ENCODE measurements around the gene MUSTN1. TPM values are rescaled to one million over a fixed set of nuclear protein-coding genes. Genes with fewer than 3 reads are reported as not detected.

Gene MUSTN1
- total RNA-seq, 1 donor from 2014 or later: 15.9 TPM

DNA sequence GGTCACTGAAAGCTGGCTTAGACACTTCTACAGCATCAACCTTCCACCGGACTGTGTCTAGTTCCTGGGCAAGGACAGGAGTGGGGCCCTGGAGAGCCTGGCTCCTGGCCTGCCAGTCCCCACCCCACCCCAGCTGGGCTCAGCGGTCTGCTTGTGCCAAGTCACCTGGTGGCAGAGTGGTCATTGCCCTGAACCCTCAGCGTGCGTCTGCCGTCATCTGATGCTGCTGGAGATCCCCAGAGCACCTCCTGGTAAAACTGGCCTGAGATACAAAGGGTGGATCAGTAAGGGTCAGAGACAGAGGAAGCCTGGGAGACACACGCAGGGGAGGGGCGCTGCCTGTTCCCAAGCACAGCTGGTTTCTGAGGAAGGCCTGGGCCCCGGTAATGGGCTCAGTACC lies 21.0 kb downstream of the MUSTN1 start:
- DNase-seq (ENCODE audit: low spot score): no peak
- intact Hi-C loops (cut with DNase I): no loop called here

DNA sequence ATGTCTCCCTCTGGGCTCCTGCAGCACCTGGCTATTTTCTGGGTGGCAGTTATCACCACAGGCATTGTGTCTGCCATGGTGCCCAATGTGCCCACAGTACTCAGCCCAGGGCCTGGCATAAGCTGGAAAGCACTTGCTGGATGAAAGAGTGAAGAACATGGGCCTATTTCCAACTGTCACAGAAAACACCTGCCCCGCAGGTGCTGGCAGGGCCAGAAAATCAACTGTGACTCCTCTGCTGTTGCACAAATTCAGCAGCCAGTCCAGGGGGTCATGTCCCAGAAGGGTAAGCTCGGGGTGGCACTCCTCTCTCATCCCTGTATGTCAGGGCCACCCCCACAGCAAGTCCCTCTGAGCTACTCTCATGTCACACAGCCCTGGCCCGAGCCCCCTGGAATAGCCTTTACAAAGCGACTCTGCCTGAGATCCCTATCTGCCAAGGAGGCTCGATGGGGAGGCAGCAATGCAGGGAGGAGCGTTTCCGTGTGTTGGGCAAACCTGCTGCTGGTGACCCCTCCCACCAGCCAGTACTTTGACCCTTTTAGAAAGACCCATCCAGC lies 23.3 kb downstream of the MUSTN1 start:
- intact Hi-C loops (cut with DNase I): no loop called here
- DNase-seq (ENCODE audit: low spot score): no peak

DNA sequence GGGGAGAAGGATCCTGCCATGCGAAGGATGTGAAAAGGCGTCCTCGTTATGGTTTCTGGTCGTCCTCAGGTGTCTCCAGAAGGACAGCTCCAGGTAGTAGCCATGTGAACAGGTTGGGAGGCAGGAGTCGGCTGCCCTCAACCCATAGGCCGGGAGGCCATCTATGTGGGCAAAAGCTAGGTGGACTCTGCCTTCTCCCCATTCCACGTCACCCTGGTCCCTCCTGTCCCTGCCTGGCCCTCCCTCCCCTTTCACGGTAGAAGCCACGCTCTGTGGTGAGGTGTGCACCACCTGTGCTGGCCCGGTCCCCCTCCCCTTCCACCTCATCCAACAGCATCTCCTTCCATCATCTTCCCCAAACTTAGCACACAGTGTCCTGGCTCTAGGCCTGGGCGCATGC lies 23.9 kb downstream of the MUSTN1 start:
- intact Hi-C loops (cut with DNase I): no loop called here

DNA sequence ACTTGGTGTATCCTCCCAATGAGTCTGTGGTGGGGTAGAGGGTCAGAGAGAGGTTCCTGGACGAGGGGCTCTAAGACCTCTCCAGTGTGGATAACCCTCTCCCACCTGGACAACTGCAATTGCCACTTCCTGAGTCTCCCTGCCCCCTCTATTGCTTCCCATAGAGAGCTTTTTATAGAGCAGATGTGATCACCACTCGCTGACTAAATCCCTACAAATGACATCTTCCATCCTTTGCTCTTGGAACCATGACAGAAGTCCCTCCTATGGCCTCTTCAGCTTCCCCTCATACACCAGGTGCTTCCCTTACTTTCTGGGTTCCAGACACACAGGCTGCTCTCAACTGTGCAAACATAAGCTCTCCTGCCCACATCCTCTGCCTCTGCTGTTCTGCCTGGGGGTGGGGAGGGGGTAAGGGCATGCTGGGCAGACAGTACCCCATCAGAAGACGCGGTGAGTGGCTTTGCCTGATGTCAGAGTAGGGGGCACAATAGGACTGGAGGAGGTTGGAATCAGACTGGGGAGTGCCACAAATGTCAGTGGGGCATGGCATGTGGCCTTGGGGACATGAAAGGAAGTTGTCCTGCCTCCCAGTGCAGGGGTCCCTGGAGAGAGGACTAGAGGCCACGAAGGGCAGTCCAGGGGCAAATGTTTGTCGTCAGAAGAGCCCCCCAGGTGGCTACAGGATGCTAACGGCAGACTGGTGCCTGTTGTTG lies 25.0 kb downstream of the MUSTN1 start:
- no peak for DNase-seq (ENCODE audit: low spot score)

More for the DNA sequence above, 23.9 kb downstream of the MUSTN1 start:
- DNase-seq (ENCODE audit: low spot score): no peak

DNA sequence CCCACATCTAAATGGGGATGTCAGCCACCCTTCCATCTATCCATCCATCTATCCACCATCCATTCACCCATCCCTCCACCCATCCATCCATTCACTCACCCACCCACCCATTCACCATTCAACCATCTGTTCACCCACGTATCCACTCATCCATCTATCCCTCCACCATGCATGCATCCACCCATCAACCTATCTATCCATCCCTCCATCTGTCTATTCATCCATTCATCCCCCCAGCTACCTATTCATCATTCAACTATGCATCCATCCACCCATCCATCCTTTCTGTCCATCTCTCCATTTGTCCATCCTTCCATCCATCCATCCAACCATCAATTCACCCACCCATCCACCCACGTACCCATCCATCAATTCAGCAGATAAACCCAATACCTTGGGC lies 25.7 kb downstream of the MUSTN1 start:
- DNase-seq (ENCODE audit: low spot score): no peak
- intact Hi-C loops (cut with DNase I): no loop called here

More for the DNA sequence above, 25.0 kb downstream of the MUSTN1 start:
- intact Hi-C loops (cut with DNase I): no loop called here

DNA sequence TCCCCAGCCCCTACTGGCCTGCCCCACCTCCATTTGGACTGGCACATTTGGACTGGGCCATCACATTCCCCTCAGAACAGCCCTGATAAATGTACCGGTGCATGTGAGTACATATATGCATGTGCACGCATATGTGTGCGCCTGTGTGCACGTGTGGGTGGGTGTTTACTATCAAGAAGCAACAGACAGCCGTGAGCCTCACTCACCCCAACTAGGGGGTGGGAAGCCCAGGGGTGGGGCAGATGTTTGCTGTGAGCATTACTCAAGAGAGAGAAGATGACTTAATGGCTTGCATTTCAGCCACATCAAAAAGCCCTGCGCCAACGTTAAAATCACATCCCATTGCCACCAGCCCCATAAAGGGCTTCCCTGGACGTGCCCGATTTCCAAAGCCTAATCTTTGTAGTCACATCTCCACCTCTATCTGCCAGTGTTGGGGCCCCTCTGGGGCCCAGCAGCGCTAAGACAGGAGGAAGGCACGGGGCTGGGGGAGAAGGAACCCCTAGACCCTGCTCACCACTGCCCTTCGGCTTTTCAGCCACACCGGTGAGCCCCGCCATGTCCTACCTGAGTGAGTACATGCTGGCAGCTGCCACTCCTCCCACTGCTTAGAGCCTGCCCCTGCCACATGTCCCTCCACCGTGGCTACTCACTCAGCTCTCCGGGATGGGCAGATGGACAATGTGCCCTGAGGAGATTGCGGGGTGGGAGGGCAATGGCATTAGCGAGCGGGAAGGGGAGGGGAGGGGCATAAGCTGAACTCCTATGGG lies 29.4 kb downstream of the MUSTN1 start:
- intact Hi-C loops (cut with DNase I): no loop called here
- DNase-seq (ENCODE audit: low spot score): no peak

DNA sequence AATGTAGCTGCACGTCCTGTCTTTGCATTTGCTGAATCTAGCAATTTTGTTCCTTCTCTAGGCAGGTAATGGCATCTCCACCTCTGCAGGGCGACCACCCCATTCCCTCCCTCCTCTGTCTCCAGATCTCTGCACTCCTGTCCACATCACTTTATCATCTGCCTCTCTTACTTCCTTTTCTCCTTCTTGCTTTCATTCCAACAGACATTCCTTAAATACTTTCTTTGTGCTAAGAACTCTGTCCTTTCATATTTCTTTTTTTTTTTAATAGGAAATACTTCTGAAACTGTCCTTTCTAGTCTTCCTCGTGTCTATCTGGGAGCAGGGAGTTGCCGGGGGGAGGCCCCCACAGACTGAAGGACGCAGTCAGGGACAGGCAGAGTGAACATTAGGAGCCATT lies 33.0 kb downstream of the MUSTN1 start:
- DNase-seq (ENCODE audit: low spot score): no peak
- intact Hi-C loops (cut with DNase I): no loop called here

DNA sequence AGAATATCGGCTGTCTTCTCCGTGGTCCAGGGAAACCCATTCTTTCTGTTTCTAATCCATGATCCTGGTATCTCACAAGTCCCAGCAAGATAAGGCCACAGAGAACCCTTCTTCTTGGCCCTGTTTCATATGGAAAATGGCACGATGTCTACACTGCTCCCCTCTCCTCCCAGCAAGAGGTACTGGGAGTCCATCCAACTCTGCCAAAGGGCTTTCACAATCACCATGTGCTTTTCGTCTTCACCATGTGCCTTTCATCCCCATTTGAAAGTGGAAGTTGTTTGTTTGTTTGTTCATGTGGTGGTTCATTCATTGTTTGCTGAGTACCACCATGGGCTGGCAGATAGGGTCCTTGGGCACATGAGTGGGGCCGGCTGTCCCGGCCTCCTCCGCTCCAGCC lies 34.7 kb downstream of the MUSTN1 start:
- intact Hi-C loops (cut with DNase I): no loop called here
- DNase-seq (ENCODE audit: low spot score): no peak

DNA sequence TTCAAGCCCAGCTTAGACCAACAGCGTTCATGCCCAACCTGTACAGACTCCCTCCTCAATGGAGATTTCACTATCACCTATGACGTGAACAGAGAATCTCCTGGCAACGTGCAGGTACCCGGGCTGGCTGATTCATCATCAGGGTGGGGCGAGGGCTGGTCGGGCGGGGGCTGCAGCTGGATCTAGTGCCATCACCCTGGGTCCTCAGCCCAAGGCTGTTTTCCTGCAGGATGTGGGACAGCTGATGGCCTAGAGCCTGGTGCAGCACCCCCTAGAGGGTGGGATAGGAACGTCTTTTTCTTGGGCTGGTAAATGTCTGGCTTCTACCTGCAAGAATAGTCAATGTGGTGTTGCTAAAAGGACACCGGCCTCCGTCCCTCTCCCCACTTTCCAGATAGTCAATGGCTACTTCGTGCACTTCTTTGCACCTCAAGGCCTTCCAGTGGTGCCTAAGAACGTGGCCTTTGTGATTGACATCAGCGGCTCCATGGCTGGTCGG lies 35.8 kb downstream of the MUSTN1 start:
- DNase-seq (ENCODE audit: low spot score): no peak

DNA sequence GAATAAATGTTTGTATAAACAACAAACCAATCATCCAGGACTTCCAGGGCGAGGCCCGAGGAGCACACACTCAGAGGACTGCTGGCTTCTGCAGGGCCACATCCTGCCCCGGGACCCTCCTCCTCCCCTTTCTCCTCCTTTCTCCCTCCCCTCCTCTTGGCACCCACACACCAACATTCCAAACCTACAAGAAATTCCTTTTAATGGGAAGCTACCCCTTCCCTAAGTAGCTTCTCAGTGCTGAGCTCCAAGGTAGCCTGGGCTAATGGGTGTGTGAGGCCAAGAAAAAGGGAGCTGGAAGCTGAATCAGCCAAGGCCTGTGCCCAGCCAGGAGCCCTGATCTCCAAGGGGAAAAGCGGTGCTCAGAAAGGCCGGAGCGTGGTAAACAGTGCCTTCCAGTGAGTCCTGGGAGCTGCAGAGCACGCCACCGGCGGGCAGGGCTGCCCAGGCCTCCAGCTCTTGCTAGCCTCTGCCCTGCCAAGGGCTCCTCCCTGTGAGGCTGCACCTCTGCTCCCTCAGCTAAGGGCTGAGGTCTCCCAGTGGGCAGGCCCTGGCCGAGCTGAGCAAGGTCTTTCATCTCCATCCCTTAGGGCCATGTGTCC lies 36.3 kb downstream of the MUSTN1 start:
- DNase-seq (ENCODE audit: low spot score): no peak
- intact Hi-C loops (cut with DNase I): no loop called here

More for the DNA sequence above, 35.8 kb downstream of the MUSTN1 start:
- intact Hi-C loops (cut with DNase I): no loop called here

DNA sequence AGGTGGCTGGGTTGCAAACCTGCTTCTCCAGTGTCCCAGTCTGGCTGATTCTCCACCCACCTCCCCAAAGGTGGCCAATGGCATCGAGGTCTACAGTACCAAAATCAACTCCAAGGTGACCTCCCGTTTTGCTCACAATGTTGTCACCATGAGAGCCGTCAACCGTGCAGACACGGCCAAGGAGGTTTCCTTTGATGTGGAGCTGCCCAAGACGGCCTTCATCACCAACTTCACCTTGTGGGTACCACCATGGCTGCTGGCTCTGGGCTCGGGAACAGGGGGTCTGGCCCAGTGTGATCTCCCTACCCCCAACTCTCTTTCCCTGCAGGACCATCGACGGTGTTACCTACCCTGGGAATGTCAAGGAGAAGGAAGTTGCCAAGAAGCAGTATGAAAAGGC lies 38.4 kb downstream of the MUSTN1 start:
- intact Hi-C loops (cut with DNase I): no loop called here
- no peak for DNase-seq (ENCODE audit: low spot score)

DNA sequence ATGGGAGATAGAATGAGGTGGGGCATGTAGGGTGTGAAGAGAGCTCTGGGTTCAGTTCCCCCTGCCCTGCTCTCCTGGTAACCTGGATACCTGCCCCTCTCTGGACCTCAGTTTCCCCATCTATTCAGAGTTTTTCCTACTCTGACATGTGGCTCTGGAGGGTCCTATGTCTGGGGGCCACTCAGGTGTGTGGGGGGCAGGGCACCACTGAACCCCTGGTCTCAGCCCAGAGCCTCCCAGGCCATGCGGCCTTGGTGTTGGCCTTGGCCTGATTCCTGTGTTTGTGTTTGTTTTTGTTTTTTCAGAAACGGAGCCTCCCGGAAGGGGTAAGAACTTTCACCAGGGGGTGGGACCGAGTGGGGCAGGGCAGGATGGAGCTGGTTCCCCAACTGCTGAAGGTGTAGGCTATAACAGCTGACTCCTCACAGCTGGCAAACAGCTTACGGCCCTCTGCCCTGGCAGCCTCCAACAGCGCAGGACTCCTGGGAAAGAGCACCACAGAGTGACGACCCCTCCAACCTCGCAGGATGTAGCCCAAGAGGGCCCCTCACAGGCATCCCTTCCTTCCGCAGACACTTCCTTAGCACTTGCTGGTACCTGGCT lies 39.4 kb downstream of the MUSTN1 start:
- DNase-seq (ENCODE audit: low spot score): no peak
- intact Hi-C loops (cut with DNase I): no loop called here

DNA sequence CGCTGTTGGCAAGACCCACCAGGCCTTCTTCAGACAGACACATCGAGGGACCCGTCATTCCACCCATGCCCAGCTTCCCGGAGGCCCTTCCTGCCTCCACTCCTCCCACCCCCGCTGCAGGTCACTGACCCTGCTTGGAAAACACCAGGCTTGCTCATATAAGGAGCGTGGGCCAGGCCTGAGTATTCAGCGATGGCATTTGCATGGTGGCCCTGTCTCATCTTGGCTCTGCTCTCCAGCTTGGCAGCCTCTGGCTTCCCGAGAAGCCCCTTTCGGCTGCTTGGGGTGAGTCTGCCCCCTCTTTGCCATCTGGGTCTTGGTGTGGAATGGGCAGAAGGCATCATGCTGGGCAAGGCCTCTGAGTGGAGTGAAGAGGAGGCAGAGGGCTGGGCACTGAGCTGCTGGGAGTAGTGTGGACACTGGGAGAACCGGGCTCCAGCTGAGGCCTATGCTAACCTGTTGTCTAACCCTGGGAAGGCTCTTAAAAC lies 40.2 kb downstream of the MUSTN1 start, which contains the start of gene ITIH3:
Gene ITIH3, plus strand, starts transcription at position 185 of the 488 bp plus-strand sequence. Its CDS starts 8 bp downstream, at position 193.
- DNase-seq (ENCODE audit: low spot score): no peak
- intact Hi-C loops (cut with DNase I): no loop called here

DNA sequence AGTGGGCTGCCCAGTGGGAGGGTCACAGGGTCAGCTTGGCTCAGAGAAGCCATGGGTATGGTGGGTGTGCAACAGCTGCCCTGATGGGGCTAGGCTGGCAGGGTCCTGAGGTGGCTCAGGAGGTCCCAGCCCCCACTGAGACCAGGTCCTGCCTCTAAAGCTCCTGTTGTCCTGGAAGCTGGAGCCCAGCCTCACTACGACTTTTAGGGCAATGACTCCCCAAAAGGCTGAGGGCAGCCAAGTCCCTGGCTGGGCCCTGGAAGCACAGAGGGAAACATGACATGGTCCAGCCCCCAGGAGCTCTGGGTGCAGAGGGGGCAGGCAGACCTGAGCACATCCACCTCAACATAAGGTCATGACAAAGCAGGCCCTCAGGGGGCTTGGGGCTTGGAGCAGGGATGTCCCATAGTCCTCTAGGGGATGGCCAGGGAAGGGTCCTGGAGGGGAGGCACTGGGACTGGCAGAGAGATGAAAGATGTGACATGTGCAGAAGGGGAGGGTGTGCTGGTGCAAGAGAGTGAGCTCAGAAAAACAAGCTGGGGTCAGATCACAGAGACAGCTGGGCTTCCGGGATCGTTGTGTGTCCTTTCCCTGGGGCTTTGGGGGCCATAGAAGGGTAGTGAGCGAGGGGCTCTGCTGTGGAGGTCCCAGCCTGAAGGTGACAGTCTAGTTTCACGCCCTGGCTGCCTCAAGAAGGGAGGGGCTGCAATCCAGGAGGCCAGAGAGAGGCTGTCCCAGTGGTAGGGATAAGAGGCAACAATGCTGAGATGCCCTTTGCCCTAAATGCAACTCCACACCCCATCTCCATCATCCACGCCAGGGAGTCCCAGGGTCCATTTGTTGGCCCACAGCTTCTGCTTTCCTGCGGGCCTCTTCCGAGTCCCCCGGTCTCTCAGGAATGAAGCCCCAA lies 40.9 kb downstream of the MUSTN1 start:
- no peak for DNase-seq (ENCODE audit: low spot score)
- intact Hi-C loops (cut with DNase I): no loop called here

DNA sequence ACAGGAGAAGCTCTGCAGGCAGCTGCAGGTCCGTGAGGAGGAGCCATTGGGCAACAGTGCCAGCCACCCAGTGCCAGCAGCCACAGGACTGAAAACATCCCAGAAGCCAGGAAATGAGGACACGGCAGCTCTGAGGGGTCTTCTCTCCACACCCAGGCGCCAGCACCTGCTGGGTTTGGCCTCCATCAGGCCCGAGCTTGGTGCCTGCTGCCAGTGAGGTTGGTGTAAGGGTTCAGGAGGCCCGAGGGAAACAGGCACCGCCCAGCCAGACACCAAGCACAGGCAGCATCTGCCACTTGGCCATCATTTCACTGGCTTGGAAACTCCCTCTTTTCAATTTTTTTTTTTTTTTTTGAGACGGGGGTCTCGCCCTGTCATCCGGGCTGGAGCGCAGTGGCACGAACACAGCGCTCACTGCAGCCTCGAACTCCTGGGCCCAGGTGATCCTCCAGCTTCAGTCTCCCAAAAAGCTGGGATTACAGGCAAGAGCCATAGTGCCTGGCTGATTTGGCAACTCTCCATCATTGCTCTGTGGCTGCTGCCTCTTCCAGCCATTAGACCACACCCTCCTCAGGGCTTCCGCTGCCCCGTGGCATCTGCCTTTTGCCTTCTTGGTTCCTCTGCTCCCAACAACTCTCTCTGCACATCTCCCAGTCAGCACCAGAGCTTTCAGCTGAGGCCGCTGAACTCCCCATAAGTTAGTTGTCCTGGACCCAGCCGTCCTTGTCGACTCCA lies 41.7 kb downstream of the MUSTN1 start:
- intact Hi-C loops (cut with DNase I): no loop called here
- no peak for DNase-seq (ENCODE audit: low spot score)

DNA sequence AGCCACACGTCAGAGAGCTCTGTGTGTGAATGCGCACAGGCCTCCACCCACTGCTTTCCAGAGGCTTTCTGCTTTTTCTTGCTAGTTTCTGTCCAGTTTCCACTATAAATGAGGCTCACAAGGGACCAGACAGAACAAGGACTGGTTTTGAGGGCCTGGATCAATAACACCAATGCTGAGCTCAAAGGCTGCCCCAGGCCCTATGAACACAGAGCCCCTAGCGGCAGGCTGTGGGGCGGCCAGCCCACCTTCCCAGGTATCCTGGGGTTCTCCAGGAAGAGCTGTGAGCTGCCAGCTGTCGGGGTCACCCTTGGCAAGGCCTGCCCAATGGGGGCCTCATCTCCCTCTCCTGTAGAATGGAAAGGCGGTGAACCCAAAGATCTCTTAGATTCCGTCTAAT lies 42.4 kb downstream of the MUSTN1 start:
- DNase-seq (ENCODE audit: low spot score): no peak

DNA sequence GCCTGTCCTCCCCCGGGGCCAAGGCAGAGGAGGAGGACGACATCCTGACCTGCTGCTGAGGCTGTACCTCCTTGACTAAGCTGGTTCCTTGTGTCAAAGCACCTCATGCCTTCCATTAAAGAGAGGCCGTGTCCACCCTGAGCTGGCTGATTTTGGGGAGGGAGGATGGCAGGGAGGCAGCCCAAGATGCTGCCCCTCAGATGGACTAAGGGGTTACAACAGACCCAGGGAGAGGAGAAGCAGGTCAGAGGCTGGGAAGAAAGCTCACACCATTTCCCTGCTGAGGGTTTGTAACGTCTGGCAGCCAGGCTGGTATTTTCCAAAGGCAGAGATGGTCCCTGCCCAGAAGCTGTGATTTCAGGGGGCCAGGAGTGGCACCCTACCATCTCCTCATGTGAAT lies 42.9 kb downstream of the MUSTN1 start:
- DNase-seq (ENCODE audit: low spot score): no peak
- intact Hi-C loops (cut with DNase I): no loop called here

More for the DNA sequence above, 42.4 kb downstream of the MUSTN1 start:
- intact Hi-C loops (cut with DNase I): no loop called here

DNA sequence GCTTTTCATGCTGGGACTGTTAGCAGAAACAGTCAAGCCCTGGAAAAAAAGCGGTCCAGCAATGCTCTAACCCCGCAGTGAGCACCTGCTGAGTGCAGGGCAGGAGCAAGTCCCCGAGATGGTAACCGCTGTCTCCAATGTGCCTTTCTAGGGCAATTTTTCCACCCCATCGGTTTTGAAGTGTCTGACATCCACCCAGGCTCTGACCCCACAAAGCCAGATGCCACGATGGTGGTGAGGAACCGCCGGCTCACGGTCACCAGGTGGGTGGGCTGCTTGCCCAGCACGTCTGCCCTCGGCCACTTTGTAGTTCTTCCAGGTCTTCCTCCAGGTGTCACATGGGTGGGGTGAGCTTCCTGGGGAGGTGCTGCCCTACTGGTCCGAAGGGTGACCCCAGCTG lies 43.5 kb downstream of the MUSTN1 start:
- intact Hi-C loops (cut with DNase I): no loop called here
- no peak for DNase-seq (ENCODE audit: low spot score)
